ENCODE data around the gene TMEM255B. TPM values are rescaled to one million over a fixed set of nuclear protein-coding genes. Genes with fewer than 3 reads are reported as not detected.
"Not testable (repeated sequence)": the region's sequence is repeated elsewhere in the genome, so short reads cannot be mapped to it uniquely, and the experiment has no call there.

TMEM255B gene
- total RNA-seq, 1 experiment from 2014 or later: 0.86 TPM

DNA sequence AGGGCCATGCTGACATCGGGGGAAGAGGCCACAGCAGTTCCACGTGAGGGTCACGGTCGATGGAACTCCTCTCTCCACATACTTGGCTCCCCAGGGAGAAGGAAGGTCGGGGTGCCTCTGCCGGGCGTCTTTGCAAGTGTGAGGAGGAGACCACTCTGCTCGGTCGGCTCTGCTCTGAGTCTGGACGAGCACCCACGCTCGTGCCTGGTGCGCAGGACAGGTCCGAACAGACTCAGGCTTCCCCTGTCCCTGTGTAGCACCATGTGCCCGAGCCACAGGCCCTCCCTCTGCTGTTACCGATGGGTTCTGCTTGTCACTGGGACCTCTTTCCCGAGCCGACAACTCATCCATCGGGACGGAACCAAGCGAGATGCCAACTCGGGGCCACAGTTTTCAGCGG lies 35.1 kb downstream of the TMEM255B start:
- Histone ChIP-seq H3K4me3 (ENCODE audit: low read length) (no peak overlapping the region), H3K9ac (ENCODE audit: low read length) (no peak overlapping the region), H3K79me2 (ENCODE audit: low read length) (no peaks in the 10 kb centered on the region), H3K27me3 (ENCODE audit: low read length) (no peaks in the 10 kb centered on the region), H4K20me1 (ENCODE audit: insufficient read depth, low read depth, low read length) (no peaks in the 10 kb centered on the region), H3K9me2 (replicated peaks; ENCODE audit: insufficient read depth, low read length) (no peaks in the 10 kb centered on the region), H3K9me3 (ENCODE audit: low read length) (no peaks in the 10 kb centered on the region), H3K4me1 (ENCODE audit: low read length) (no peaks in the 10 kb centered on the region), H3K4me2 (ENCODE audit: low read depth, low read length, poor library complexity, severe bottlenecking) (no peak overlapping the region), H3K27ac (ENCODE audit: low read length) (no peak overlapping the region), H2AFZ (ENCODE audit: low read length) (no peak overlapping the region), H3K36me3 (ENCODE audit: insufficient read depth, low read length) (no peaks in the 10 kb centered on the region)
- DNase-seq: no peak

DNA sequence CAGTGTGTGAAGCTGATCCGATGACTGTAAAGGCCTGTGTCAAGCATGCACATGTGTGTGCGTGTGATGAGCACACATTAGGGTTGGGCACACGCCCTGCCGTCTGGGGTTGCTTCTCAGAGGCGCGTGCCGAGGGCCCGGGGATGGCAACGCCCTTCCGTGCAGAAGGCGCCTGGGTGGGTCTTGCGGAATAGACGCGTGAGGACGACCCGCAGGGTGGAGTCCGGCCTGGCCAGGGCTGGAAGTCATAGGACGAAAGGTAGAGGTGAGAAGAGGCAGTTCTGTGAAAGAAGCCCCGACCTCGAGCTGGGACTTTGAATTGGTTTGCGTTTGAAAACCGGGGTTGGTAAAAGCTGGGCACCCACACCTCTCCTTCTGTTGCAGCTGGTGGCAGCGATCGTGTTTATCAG lies 35.7 kb downstream of the TMEM255B start:
- no peak overlapping the region for H3K27ac ChIP-seq (ENCODE audit: low read length)
- no peaks in the 10 kb centered on the region for H3K9me2 ChIP-seq (replicated peaks; ENCODE audit: insufficient read depth, low read length)
- no peaks in the 10 kb centered on the region for H3K27me3 ChIP-seq (ENCODE audit: low read length)
- no peaks in the 10 kb centered on the region for H3K79me2 ChIP-seq (ENCODE audit: low read length)
- no peak overlapping the region for H2AFZ ChIP-seq (ENCODE audit: low read length)
- H3K9me3 ChIP-seq (ENCODE audit: low read length): no peaks in the 10 kb centered on the region
- DNase-seq: no peak
- no peak overlapping the region for H3K9ac ChIP-seq (ENCODE audit: low read length)
- H3K4me3 ChIP-seq (ENCODE audit: low read length): no peak overlapping the region
- no peaks in the 10 kb centered on the region for H4K20me1 ChIP-seq (ENCODE audit: insufficient read depth, low read depth, low read length)
- no peaks in the 10 kb centered on the region for H3K36me3 ChIP-seq (ENCODE audit: insufficient read depth, low read length)
- no peaks in the 10 kb centered on the region for H3K4me1 ChIP-seq (ENCODE audit: low read length)
- no peak overlapping the region for H3K4me2 ChIP-seq (ENCODE audit: low read depth, low read length, poor library complexity, severe bottlenecking)

DNA sequence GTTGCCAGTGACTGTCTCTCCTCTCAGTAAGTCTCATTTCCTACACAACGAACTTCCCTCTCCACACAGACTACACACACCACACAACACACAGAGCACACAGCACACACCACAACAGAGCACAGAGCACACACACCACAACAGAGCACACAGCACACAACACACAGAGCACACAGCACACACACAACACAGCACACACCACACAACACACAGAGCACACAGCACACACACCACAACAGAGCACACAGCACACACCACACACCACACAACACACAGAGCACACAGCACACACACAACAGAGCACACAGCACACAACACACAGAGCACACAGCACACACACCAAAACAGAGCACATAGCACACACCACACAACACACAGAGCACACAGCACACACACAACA lies 36.3 kb downstream of the TMEM255B start:
- not testable (repeated sequence) for H3K4me2 ChIP-seq (ENCODE audit: low read depth, low read length, poor library complexity, severe bottlenecking); H3K4me1 ChIP-seq (ENCODE audit: low read length); H4K20me1 ChIP-seq (ENCODE audit: insufficient read depth, low read depth, low read length); H3K79me2 ChIP-seq (ENCODE audit: low read length); H3K27ac ChIP-seq (ENCODE audit: low read length); H3K9ac ChIP-seq (ENCODE audit: low read length); H2AFZ ChIP-seq (ENCODE audit: low read length); H3K9me2 ChIP-seq (replicated peaks; ENCODE audit: insufficient read depth, low read length); H3K9me3 ChIP-seq (ENCODE audit: low read length); DNase-seq; H3K27me3 ChIP-seq (ENCODE audit: low read length); H3K36me3 ChIP-seq (ENCODE audit: insufficient read depth, low read length); H3K4me3 ChIP-seq (ENCODE audit: low read length)

DNA sequence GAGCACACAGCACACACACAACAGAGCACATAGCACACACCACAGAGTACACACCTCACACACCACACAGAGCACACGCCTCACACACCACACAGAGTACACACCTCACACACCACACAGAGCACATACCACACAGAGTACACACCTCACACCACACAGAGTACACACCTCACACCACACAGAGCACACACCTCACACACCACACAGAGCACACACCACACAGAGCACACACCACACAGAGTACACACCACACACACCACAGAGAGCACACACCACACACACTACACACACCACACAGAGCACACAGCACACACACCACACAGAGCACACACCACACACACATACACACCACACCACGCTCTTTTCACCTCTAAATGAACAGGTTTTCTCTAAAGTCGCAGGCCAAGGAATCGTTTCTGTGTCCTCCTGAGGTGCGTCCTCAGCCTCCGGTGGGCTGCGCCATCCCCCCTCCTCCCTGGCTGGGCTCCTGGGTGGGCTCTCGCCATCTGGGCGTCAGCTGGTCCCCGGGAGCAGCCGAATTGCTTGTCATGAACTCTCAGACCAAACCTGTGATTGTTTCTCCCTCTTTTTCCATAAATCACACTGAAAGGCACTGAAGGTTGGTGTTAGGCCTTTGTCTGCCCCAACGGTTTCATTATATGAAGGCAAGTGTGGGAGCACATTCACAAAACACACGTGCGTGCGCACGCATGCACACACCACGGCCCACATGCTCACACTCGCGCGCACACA lies 37.4 kb downstream of the TMEM255B start:
- no peak for DNase-seq
- H3K4me3 ChIP-seq (ENCODE audit: low read length): no peak overlapping the region
- H3K9ac ChIP-seq (ENCODE audit: low read length): no peak overlapping the region
- no peaks in the 10 kb centered on the region for H3K4me1 ChIP-seq (ENCODE audit: low read length)
- no peaks in the 10 kb centered on the region for H3K9me3 ChIP-seq (ENCODE audit: low read length)
- H2AFZ ChIP-seq (ENCODE audit: low read length): no peak overlapping the region
- no peaks in the 10 kb centered on the region for H3K27me3 ChIP-seq (ENCODE audit: low read length)
- no peaks in the 10 kb centered on the region for H4K20me1 ChIP-seq (ENCODE audit: insufficient read depth, low read depth, low read length)
- no peaks in the 10 kb centered on the region for H3K79me2 ChIP-seq (ENCODE audit: low read length)
- no peaks in the 10 kb centered on the region for H3K36me3 ChIP-seq (ENCODE audit: insufficient read depth, low read length)
- no peak overlapping the region for H3K27ac ChIP-seq (ENCODE audit: low read length)
- H3K9me2 ChIP-seq (replicated peaks; ENCODE audit: insufficient read depth, low read length): no peaks in the 10 kb centered on the region
- H3K4me2 ChIP-seq (ENCODE audit: low read depth, low read length, poor library complexity, severe bottlenecking): no peak overlapping the region

DNA sequence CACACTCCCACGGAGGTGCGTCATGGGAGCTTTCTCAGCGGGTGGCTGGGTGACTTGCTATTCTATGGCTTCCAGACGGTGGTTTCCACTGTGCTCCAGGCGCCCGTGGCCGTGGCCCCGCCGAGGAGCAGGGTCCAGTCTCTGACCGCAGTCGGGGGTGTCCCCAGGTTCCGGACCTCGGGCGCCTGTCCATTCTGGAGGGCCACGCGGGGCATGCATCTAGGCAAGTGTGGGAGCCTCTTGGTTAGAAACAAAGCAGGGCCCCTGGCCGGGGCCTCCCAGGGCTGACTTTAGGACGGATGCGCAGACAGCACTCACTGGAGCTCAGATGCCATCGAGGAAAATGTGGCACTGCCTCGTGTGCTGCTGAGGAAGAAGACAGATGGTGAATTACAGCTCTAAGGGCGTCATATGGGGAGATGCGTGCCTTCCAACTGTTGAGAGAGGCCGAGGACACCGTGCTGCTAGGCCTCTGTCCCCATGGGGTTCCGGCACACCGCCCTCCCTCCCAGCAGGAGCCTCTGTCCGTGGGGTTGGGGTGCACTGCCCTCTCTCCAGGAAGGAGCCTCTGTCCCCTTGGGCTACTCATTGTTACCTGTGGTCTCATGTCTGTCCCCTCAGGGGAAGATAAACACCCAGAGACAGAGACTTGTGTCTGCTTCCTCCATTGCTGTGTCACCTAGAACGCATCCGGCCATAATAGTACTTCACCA lies 38.1 kb downstream of the TMEM255B start:
- Histone ChIP-seq H2AFZ (ENCODE audit: low read length) (no peak overlapping the region), H3K9me3 (ENCODE audit: low read length) (no peaks in the 10 kb centered on the region), H3K4me1 (ENCODE audit: low read length) (no peaks in the 10 kb centered on the region), H3K9me2 (replicated peaks; ENCODE audit: insufficient read depth, low read length) (no peaks in the 10 kb centered on the region), H3K36me3 (ENCODE audit: insufficient read depth, low read length) (no peaks in the 10 kb centered on the region), H3K27ac (ENCODE audit: low read length) (no peak overlapping the region), H3K27me3 (ENCODE audit: low read length) (no peaks in the 10 kb centered on the region), H3K4me2 (ENCODE audit: low read depth, low read length, poor library complexity, severe bottlenecking) (no peak overlapping the region), H3K4me3 (ENCODE audit: low read length) (no peak overlapping the region), H3K9ac (ENCODE audit: low read length) (no peak overlapping the region), H4K20me1 (ENCODE audit: insufficient read depth, low read depth, low read length) (no peaks in the 10 kb centered on the region), H3K79me2 (ENCODE audit: low read length) (no peaks in the 10 kb centered on the region)
- DNase-seq: no peak

DNA sequence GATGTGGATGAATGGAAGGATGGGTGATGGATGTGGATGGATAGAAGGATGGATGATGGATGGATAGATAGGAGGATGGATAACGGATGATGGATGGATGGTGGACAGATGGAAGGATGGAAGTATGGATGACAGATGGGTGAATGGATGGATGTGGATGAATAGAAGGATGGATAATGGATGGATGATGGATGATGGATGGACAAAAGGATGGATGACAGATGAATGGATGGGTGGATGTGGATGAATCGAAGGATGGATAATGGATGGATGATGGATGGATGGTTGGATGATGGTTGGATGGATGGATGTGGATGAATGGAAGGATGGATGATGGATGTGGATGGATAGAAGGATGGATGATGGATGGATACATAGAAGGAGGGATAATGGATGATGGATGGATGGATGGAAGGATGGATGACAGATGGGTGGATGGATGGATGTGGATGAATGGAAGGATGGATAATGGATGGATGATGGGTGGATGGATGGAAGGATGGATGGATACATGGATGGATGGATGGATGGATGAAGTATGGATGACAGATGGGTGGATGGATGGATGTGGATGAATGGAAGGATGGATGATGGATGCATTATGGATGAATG lies 39.3 kb downstream of the TMEM255B start:
- Histone ChIP-seq H3K27me3 (ENCODE audit: low read length) (no peaks in the 10 kb centered on the region), H3K79me2 (ENCODE audit: low read length) (no peaks in the 10 kb centered on the region), H3K9me3 (ENCODE audit: low read length) (no peaks in the 10 kb centered on the region), H3K4me2 (ENCODE audit: low read depth, low read length, poor library complexity, severe bottlenecking) (no peak overlapping the region), H3K36me3 (ENCODE audit: insufficient read depth, low read length) (no peaks in the 10 kb centered on the region), H2AFZ (ENCODE audit: low read length) (no peak overlapping the region), H4K20me1 (ENCODE audit: insufficient read depth, low read depth, low read length) (no peaks in the 10 kb centered on the region), H3K4me1 (ENCODE audit: low read length) (no peaks in the 10 kb centered on the region), H3K4me3 (ENCODE audit: low read length) (no peak overlapping the region), H3K27ac (ENCODE audit: low read length) (no peak overlapping the region), H3K9ac (ENCODE audit: low read length) (no peak overlapping the region), H3K9me2 (replicated peaks; ENCODE audit: insufficient read depth, low read length) (no peaks in the 10 kb centered on the region)
- DNase-seq: no peak

DNA sequence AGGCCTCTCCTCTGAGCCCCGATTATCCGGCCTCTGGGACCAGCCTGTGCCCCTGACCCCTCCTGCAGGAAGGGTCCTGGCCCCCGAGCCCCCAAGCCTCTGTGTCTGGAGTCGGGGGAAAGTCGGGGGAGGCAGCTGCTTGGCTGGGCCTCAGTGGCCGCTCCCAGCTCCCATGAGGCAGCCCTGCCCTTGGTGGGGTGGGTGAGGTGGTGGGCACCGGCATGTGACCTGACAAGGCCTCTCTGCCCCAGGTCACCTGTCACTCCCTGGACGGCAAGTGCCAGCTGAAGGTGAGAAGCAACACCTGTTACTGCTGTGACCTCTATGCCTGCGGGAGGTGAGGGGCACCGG lies 41.5 kb downstream of the TMEM255B start:
- H3K4me3 ChIP-seq (ENCODE audit: low read length): no peak overlapping the region
- H3K79me2 ChIP-seq (ENCODE audit: low read length): no peaks in the 10 kb centered on the region
- no peak for DNase-seq
- H3K9me2 ChIP-seq (replicated peaks; ENCODE audit: insufficient read depth, low read length): no peaks in the 10 kb centered on the region
- no peak overlapping the region for H2AFZ ChIP-seq (ENCODE audit: low read length)
- H3K4me1 ChIP-seq (ENCODE audit: low read length): no peaks in the 10 kb centered on the region
- H3K36me3 ChIP-seq (ENCODE audit: insufficient read depth, low read length): no peaks in the 10 kb centered on the region
- no peak overlapping the region for H3K4me2 ChIP-seq (ENCODE audit: low read depth, low read length, poor library complexity, severe bottlenecking)
- H3K27ac ChIP-seq (ENCODE audit: low read length): no peak overlapping the region
- no peaks in the 10 kb centered on the region for H4K20me1 ChIP-seq (ENCODE audit: insufficient read depth, low read depth, low read length)
- no peak overlapping the region for H3K9ac ChIP-seq (ENCODE audit: low read length)
- no peaks in the 10 kb centered on the region for H3K27me3 ChIP-seq (ENCODE audit: low read length)
- no peaks in the 10 kb centered on the region for H3K9me3 ChIP-seq (ENCODE audit: low read length)

DNA sequence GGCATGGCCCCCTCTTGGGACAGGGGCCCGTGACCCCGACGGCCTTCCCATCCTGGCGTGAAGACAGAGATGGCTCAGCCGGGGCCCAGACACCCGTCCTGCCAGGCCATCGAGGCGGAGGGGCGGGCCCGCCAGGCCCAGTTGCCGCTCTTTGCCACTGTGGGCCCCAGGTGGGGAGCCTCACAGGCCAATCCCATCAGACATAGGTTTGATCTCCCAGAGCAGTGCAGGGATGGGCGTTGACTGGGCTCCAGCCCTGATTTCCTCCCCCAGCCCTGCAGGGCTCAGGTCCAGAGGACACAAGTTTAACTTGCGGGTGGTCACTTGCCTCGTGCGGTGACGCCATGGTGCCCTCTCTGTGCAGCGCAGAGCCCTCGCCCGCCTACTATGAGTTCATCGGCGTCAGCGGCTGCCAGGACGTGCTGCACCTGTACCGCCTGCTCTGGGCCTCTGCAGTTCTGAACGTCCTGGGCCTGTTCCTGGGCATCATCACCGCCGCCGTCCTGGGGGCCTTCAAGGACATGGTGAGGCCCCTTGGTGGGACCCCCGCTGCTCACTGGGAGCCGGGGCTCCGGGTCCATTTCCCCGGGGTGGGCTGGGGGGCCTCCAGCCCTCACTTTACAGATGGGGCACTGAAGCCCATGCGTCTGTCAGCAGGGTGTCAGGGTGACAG lies 42.4 kb downstream of the TMEM255B start:
- no peak for DNase-seq
- H3K79me2 ChIP-seq (ENCODE audit: low read length): no peaks in the 10 kb centered on the region
- no peaks in the 10 kb centered on the region for H3K36me3 ChIP-seq (ENCODE audit: insufficient read depth, low read length)

More for the DNA sequence above, 42.4 kb downstream of the TMEM255B start:
- Histone ChIP-seq H3K4me3 (ENCODE audit: low read length) (no peak overlapping the region), H3K9ac (ENCODE audit: low read length) (no peak overlapping the region), H3K9me3 (ENCODE audit: low read length) (no peaks in the 10 kb centered on the region), H3K27ac (ENCODE audit: low read length) (no peak overlapping the region), H3K9me2 (replicated peaks; ENCODE audit: insufficient read depth, low read length) (no peaks in the 10 kb centered on the region), H4K20me1 (ENCODE audit: insufficient read depth, low read depth, low read length) (no peaks in the 10 kb centered on the region), H2AFZ (ENCODE audit: low read length) (no peak overlapping the region), H3K27me3 (ENCODE audit: low read length) (no peaks in the 10 kb centered on the region), H3K4me1 (ENCODE audit: low read length) (no peaks in the 10 kb centered on the region), H3K4me2 (ENCODE audit: low read depth, low read length, poor library complexity, severe bottlenecking) (no peak overlapping the region)

Measured in Karpas-422 (cell line).